DLD1 (cell line): ENCODE measurements around the gene SIRT2.
"Not testable (repeated sequence)": the region's sequence is repeated elsewhere in the genome, so short reads cannot be mapped to it uniquely, and the experiment has no call there.

ENCODE experiments used
- in situ Hi-C: cut with HindIII; loops from 2 replicates; pipeline ENCODE4 v1.10.0; 2017; ENCODE audit warnings: low sequenced_read_pairs

SIRT2 gene

DNA sequence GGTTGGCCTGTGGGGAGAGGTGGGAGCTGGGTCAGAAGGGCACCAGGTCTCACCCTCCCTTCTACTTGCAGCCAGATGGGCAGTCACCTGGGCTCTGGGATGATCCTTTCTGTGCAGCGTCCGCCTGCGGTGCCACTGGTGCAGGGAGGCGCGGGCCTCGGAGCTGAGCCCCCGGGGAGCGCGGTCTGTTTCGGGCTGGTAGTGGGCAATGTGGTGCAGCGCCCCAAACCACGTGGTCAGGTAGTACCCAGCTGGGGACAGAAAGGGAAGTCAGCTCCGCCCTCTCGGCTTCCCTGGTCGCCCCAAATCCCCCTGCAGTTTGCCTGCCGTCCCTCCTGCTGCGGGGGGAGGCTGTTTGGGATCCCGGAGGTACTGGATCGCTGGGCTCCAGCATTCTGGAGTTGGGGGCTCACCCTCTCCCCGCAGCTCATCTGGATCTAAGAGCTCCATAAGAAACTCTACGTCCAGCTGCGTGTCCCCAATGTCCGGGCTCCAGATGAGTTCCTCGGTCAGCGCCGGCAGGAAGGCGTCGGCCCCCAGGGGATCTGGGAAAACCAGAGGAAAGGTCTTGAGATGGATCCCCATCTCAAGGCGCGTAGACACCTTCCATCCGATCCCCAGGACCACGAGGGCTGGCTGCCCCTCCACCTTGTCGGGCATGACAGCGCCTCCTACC lies 30.1 kb downstream of the SIRT2 start:
- in situ Hi-C loops = no loop called here

DNA sequence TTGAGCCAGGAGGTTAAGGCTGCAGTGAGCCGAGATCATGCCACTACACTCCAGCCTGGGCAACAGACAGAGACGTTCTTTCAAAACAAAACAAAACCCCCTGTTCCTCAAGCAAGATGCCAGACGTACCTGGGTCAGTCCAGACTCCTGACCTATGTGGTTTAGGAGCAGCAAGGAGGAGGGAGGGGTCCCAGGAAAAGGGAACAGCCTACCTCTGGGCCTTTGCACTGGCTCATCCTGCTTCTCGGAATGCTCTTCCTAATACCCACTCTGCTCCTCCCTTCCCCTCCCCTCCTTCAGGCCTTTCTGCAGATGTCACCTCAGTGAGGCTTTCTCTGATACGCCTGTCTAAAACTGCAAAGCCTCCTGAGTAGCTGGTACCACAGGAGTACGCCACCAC lies 30.9 kb downstream of the SIRT2 start:
- in situ Hi-C loops = no loop called here

DNA sequence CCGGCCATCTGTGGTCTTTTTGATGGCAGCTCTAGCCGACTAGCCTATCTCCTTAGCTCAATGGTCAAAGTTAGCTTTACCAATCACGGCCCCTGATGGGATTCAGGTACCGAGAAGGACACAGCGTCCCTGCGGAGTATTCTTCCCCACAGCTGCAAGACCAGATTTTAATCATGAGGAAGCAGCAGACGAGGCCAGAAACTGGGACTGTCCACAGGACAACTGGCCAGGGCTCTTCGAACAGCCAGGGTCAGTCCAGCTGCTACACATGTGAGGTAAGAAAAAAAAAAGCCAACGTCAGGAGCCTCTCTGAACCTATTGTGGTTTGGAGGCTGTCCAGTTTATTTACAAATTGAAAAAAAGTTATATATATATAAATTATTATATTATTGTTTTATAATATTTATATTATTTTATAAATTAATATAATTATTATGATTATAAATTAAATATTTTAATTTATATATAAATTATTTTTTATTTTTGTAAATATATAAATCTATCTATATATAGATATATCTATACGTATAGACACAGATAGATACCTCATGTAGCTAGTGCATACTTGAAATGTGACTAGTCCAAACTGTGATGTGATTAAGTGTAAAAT lies 32.1 kb downstream of the SIRT2 start:
- in situ Hi-C loops = no loop called here

DNA sequence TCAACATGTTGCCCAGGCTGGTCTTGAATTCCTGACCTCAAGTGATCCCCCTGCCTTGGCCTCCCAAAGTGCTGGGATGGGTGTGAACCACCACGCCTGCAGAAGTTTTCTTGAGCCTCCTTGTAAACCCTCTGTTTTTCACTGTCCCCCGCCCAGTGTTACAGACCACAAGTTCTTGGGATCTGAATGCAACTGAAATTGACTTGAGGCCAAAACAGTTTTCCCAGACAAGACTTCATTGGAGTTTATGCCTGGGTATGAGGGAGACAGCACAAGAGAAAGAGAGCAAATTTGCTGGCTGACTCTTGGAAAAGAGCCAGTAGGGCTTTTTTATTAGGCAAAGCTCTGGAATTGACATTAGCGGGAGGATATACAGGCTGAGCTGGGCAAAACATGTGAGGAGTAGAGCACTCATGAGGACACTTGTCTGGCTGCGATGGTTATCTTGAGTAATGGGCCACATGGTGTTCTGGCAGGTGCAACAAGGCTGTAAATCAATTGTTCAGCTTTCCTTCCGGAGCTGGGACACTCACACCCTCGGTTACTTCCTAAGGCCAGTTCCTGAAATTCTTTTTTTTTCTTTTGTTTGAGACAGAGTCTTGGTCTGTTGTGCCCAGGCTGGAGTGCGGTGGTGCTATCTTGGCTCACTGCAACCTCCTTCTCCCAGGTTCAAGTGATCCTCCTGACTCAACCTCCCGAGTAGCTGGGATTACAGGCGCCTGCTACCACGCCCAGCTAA lies 36.9 kb downstream of the SIRT2 start:
- in situ Hi-C loops = no loop called here

DNA sequence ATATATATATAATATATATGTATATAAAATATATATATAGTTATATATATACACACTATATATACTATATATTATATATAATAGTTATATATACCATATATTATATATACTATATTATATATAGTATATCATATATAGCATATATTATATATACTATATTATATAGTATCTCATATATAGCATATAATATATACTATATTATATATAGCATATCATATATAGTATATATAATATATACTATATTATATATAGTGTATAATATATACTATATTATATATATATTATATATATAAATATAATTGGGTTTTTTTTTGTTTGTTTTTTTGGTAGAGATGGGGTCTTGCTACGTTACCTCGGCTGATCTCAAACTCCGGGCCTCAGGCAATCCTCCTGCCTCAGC lies 38.0 kb downstream of the SIRT2 start:
- in situ Hi-C loops = no loop called here

DNA sequence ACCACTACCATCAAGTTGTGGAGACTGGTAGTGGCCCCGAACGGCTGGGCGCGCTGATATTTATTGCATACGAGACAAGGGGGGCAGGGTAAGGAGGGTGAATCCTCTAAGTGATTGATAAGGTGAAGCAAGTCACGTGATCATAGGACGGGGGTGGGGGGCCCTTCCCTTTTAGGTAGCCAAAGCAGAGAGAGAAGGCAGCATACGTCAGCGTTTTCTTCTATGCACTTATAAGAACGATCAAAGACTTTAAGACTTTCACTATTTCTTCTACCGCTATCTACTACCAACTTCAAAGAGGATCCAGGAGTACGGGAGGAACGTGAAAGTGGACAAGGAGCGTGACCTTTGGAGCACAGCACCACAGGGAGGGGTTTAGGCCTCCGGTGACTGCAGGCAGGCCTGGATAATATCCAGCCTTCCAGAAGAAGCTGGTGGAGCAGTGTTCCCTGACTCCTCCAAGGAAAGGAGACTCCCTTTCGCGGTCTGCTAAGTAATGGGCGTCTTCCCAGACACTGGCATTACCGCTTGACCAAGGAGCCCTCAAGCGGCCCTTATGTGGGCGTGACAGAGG lies 39.7 kb downstream of the SIRT2 start:
- in situ Hi-C loops = not testable (repeated sequence)

DNA sequence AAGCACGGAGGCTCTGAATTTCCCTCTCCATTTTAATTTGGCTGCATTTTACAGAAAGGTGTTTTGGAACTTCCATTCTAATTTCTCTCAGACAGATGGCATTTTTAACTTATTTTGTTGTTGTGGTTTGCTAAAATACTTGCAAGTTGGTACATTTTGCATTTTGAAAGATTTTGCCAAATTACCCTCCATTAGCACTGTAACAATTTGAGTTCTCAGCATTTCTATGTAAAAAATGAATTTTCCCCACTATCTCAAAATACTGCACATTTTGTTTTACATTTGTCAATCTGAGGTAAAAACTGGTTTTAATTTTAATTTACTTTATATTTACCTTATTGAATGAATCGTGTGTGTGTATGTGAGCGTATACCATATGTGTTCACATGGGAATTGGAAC lies 42.6 kb downstream of the SIRT2 start:
- in situ Hi-C loops = no loop called here

DNA sequence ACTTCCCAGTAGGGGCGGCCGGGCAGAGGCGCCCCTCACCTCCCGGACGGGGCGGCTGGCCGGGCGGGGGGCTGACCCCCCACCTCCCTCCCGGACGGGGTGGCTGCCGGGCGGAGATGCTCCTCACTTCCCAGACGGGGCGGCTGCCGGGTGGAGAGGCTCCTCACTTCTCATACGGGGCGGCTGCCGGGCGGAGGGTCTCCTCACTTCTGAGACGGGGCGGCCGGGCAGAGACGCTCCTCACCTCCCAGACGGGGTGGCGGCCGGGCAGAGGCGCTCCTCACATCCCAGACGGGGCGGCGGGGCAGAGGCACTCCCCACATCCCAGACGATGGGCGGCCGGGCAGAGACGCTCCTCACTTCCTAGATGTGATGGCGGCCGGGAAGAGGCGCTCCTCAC lies 43.7 kb downstream of the SIRT2 start:
- in situ Hi-C loops = not testable (repeated sequence)

DNA sequence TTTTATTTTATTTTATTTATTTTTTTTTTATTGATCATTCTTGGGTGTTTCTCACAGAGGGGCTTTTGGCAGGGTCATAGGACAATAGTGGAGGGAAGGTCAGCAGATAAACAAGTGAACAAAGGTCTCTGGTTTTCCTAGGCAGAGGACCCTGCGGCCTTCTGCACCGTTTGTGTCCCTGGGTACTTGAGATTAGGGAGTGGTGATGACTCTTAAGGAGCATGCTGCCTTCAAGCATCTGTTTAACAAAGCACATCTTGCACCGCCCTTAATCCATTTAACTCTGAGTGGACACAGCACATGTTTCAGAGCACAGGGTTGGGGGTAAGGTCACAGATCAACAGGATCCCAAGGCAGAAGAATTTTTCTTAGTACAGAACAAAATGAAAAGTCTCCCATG lies 44.5 kb downstream of the SIRT2 start:
- in situ Hi-C loops = not testable (repeated sequence)

DNA sequence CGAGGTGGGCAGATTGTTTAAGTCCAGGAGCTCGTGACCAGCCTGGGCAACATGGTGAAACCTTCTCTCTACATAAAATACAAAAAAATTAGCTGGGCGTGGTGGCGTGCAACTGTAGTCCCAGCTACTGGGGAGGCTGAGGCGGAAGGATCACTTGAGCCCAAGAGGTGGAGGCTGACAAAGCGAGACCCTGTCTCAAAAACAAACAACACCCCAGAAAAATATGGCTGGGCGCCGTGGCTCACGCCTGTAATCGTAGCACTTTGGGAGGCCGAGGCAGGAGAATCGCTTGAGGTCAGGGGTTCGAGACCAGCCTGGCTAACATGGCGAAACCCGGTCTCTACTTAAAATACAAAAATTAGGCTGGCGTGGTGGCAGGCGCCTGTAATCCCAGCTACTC lies 46.2 kb downstream of the SIRT2 start:
- in situ Hi-C loops = no loop called here

DNA sequence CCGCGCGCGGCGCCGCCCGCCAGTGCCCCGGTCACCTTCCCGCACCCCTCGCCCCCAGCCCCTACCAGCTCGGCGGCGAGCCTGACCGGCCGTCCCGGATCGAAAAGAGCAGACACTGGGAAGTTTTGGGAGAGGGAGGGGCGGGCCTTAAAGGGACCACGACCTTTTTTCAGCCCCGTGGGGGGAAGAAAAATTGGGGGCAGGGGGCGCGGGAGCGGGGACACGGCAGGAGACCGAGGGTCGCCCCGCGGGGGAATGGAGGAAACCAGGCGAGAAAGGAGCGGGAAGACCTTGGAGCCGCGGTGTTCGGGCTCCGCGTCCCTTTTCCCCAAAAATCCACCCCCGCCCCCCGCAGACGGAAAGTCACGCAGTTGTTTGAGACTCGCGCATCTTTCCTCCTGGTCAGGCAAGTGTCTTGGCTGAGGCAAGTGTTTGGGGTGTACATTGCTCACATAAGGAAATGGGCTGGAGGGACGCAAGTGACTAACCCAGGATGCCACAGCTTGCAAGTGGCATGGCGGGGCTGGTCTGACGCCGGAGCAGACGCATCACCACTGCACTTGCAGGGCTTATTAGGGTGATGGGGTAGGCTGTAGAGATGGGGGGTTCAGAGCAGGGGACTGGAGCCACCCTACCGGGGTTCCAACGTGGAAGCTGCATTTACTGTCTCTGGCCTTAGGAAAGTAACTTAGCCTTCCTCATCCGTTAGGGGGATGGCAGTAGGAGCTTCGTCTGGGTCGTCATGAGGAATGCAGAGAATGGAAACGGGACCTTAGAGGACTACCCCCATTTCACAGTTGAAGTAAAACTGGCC lies 47.0 kb downstream of the SIRT2 start:
- in situ Hi-C loops = no loop called here

DNA sequence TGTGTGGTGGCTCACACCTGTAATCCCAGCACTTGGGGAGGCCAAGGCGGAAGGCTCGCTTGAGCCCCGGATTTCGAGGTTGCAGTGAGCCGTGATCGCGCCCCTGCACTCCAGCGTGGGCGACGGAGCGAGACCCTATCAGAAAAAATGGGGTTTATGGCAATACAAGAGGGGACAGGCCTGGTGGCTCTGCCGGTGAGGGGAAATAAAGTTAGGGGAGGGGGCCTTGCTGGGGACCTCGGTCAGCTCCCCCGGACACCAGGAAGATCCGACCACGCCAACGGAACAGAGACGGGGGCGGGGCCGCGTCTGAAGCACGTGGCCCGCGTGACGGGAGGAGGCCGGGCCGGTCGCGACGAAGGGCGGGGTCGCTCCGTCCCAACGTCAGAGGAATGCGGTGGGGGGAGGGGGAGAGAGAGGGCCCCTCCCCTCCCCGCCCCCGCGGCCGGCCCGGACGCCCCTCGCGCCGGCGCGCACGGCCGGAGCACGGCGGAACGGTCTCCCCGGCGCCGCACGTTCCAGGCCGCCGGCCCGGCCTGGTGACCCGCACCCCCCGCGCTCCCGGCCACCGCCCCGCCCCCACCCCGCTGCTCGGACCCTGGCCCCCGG lies 47.7 kb downstream of the SIRT2 start:
- in situ Hi-C loops = no loop called here

DNA sequence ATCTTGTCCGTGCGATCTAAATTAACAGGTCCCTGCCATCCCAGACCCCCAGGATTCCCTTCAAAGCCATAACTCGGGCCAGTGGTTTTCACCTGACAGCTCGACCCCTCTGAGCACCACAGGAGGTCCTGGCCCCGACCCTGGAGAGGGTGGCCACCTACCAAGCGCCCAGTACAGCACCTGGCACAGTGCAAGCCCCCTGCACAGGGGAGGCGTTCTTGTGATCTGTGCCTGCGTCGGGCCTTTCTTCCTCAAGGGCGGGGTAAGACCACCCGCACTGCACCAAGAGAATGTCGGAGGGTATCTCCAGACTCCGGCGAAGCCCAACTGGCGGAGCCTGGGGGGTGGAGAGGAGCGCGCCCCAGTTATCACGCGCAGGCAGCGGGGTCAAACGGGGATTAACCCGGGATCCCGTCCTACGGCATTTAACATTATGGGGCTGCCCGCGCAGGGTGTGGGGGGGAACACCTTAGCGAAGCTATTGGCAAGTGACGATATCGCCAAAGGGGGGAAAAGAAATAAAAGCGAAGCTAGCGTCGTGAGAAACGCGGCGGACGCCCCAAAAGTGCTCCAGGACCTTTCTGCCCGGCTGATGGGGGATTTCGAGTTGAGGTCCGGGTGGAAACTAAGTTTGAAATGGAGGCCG lies 48.3 kb downstream of the SIRT2 start:
- in situ Hi-C loops = no loop called here

DNA sequence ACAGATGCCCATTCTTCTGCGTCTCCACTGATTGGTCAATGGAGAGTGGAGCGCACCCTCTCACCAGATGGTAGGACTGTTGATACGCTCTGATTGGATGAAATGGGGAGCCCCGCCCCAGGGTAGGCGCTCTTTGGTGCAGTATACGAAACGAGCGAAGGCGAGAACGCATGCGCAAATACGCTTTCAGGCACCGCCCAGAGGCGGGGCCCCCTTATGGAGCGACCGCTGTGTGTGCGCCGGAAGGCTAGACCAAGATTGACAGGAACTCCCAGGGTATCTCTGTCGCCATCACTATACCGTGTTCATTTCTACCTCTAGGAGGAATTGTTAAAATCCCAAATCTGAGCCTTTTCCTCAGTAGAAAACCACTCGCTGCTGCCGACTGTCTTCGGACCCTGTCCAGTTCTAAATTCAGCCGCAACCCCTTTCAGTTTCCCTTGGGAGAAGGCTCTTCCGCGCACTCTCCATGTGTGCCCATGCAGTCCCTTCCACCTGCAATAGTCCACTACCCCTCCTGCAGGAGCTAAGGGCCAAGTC lies 48.9 kb downstream of the SIRT2 start:
- in situ Hi-C loops = no loop called here

DNA sequence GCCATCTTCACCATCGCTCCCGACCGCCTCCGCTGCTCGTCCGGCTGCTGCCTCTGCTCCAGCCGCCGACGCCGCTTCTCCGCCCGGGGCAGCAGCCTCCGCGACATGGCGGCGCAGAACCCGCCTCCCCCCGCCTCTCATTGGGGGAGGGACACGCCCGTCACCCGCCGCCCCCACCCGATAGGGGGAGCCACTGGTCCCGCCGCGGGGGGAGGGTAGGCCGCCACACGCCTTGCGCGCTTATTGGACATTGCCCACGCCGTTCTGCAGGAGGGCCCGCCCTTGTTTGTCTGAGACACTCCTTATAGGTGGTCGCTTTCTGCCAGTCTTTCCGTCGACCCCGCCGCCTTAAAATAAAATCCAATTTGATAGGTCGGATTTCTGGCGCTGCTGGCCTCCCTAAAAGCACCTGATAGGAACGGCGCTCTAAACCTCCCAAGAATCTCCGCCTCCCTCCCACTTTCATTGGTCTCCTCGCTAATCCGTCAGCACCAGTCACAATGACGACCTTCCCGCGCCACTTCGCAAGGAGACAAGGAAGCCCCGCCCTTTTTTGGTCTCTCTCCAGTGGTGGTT lies 49.5 kb downstream of the SIRT2 start, which contains the start of gene HNRNPL:
Gene HNRNPL (minus strand): TSS at position 127 of the 576 bp plus-strand sequence. CDS start 20 bp downstream, at position 107.
- in situ Hi-C loops = no loop called here

DNA sequence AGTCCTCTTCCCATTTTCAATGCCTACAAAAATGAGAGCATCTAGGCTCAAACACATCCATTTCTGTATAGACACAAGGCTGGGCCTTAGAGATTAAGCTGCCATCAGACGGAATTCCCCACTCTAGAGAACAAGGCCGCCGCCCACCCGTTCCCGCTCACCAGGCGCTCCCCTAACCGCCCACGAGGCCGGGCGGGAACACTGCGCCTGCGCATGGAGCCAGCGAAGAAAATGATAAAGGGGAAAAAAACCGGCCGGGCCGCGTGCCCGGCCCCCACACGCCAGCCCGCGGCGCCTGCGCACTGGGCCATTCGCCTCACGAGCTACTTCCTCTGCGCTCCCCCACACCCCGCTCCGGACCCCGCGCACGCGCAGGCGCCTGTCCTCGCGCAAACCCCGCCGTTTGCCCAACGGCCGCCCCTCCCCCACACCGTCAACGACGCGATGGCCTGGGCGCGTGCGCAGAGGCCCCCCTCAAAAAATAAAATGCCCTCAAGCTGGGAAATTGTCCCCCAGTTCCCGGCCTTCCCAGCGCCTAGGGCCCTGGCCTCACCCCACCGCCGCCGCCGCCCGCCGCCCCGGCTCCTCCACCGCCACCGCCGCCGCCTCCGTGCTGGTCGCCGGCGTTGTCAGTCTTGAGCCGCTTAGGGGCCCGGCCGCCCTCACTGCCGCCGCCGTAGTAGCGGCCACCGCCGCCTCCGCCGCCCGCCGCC lies 50.1 kb downstream of the SIRT2 start:
- in situ Hi-C loops = no loop called here

DNA sequence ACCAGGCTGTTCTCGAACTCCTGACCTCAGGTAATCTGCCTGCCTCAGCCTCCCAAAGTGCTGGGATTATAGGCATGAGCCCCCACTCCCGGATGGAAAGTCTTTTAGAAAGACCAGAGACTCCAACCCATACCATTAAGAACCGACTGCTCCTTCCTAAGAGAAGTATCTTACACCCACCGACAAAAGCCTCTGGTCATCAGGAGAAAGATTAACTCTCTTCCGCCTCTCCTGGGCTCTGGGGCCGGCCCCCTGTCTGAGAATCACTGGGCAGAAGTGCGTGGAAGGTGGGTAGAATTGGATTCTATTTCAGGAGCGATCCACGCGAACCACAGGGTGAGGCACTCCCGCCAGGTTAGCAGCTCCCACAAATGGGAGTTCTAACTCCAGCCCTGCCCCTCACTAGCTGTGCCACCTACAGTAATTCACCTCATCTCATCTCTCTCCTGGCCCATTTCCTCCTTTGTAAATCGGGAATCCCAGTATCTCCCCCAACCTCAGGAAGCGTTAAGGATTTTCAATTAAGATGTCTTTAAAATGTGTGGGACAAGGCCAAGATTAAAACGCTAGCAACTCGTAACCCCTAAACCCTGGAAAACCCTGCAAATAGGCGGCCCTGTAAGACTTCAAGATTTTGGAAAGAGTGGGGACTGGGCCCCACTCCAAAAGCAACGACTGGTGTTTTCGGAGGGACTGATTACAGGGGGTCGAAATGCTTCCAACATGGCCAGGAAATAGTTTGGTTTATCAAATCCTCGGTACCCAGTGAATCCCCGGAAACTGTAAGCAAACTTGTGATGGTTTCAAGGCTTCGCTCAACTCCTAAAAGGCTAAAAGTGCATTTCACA lies 50.9 kb downstream of the SIRT2 start:
- in situ Hi-C loops = no loop called here

DNA sequence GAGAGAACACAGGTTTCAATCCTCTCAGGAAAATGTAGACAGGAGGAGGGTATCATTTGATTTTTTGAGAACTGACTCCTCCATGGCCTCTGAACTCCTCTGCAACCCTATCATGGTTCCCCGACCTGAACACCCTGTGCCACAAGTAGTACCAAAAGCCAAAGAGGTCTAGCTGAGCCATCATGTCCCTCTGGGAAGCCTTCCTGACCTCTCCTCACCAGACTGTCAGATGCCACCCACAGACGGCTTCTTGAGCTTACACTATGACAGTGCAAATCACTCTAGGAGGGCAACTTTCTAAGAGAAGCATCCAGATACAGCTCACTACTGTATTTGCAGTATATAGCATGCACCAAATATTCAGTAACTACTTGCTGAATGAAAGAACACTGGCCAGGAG lies 53.3 kb downstream of the SIRT2 start:
- in situ Hi-C loops = no loop called here
